ENCODE data around the gene WNT3. TPM values are rescaled to one million over a fixed set of nuclear protein-coding genes. Genes with fewer than 3 reads are reported as not detected.

WNT3 gene
- total RNA-seq, 1 donor from 2014 or later = 2.2 TPM

GRCh38 chr17:46726206-46726605 lies 92.3 kb downstream of the WNT3 start:
- TF ChIP-seq CTCF (IDR thresholded peaks at IDR 0.05) = no peak
- Histone ChIP-seq H3K36me3 (peaks cover 41% of the 10 kb centered on the region), H3K27ac (no peak overlapping the region), H3K9me3 (no peaks in the 10 kb centered on the region), H3K4me3 (no peak overlapping the region), H3K4me1 (no peaks in the 10 kb centered on the region), H3K27me3 (ENCODE audit: low read depth) (no peaks in the 10 kb centered on the region)
- intact Hi-C loops (cut with DNase I) = no loop called here
- no peak for ATAC-seq
- DNase-seq = no peak

- intact Hi-C loops (cut with DNase I) = no loop called here
- H3K27ac ChIP-seq = no peak overlapping the region
- ATAC-seq = no peak
- no peak overlapping the region for H3K4me3 ChIP-seq
- TF ChIP-seq CTCF (IDR thresholded peaks at IDR 0.05) = no peak
- no peak for DNase-seq
- no peaks in the 10 kb centered on the region for H3K9me3 ChIP-seq
- no peaks in the 10 kb centered on the region for H3K4me1 ChIP-seq
- peaks cover 34% of the 10 kb centered on the region for H3K36me3 ChIP-seq
- H3K27me3 ChIP-seq (ENCODE audit: low read depth) = no peaks in the 10 kb centered on the region
Observed at GRCh38 chr17:46722662-46723285, 95.7 kb downstream of the WNT3 start.

GRCh38 chr17:46720408-46720807 lies 98.1 kb downstream of the WNT3 start:
- intact Hi-C loops (cut with DNase I) = no loop called here
- TF ChIP-seq CTCF (IDR thresholded peaks at IDR 0.05) = no peak
- H3K9me3 ChIP-seq = no peaks in the 10 kb centered on the region

GRCh38 chr17:46719891-46720290 lies 98.6 kb downstream of the WNT3 start:
- H3K27ac ChIP-seq = no peak overlapping the region
- peaks cover 25% of the 10 kb centered on the region for H3K36me3 ChIP-seq
- H3K4me1 ChIP-seq = no peaks in the 10 kb centered on the region
- no peak for ATAC-seq
- DNase-seq = no peak
- H3K27me3 ChIP-seq (ENCODE audit: low read depth) = no peaks in the 10 kb centered on the region
- H3K9me3 ChIP-seq = no peaks in the 10 kb centered on the region
- no peak overlapping the region for H3K4me3 ChIP-seq
- intact Hi-C loops (cut with DNase I) = no loop called here
- no peak for TF ChIP-seq CTCF (IDR thresholded peaks at IDR 0.05)

More at GRCh38 chr17:46720408-46720807, 98.1 kb downstream of the WNT3 start:
- ATAC-seq = no peak
- H3K4me1 ChIP-seq = no peaks in the 10 kb centered on the region
- H3K27me3 ChIP-seq (ENCODE audit: low read depth) = no peaks in the 10 kb centered on the region
- H3K27ac ChIP-seq = no peak overlapping the region
- DNase-seq = no peak
- H3K36me3 ChIP-seq = peaks cover 24% of the 10 kb centered on the region
- no peak overlapping the region for H3K4me3 ChIP-seq

- ATAC-seq = no peak
- H3K36me3 ChIP-seq = peaks cover 37% of the 10 kb centered on the region
Observed at GRCh38 chr17:46717999-46718398, 100.5 kb downstream of the WNT3 start.

More at GRCh38 chr17:46717999-46718398, 100.5 kb downstream of the WNT3 start:
- no peaks in the 10 kb centered on the region for H3K4me1 ChIP-seq
- TF ChIP-seq CTCF (IDR thresholded peaks at IDR 0.05) = no peak
- H3K27me3 ChIP-seq (ENCODE audit: low read depth) = no peaks in the 10 kb centered on the region
- H3K9me3 ChIP-seq = no peaks in the 10 kb centered on the region
- H3K4me3 ChIP-seq = no peak overlapping the region
- no peak overlapping the region for H3K27ac ChIP-seq
- intact Hi-C loops (cut with DNase I) = no loop called here
- DNase-seq = no peak

Other genes starting within 250 kb of the WNT3 start
- gene ARL17A, start 239.0 kb downstream of the WNT3 start, total RNA-seq = 25.9 TPM
- gene NSF, start 228.0 kb downstream of the WNT3 start, total RNA-seq = 52.7 TPM
- 0.80 TPM for gene WNT9B, start 32.9 kb upstream of the WNT3 start, total RNA-seq
- 55.2 TPM for gene GOSR2, start 104.5 kb upstream of the WNT3 start, total RNA-seq
- gene RPRML, start 160.6 kb upstream of the WNT3 start, total RNA-seq = not detected

All from lower lobe of right lung (tissue), 2 donors.